ENCODE results near the gene URGCP.

The URGCP gene

GRCh38 chr7:43864126-43864525 lies 42.3 kb downstream of the URGCP start:
- peaks cover 14 to 27% of the 10 kb centered on the region in 2 experiments for H3K36me3 ChIP-seq (ENCODE audit: control insufficient read depth in 1 of 2, insufficient read depth in 2 of 2, low read depth in 1 of 2, low read length in 2 of 2)
- no peak overlapping the region for H3K14ac ChIP-seq (ENCODE audit: low read length in 2 of 2)
- H3K23ac ChIP-seq (ENCODE audit: low read length in 2 of 2), result no peak overlapping the region

GRCh38 chr7:43856996-43857395 lies 49.4 kb downstream of the URGCP start:
- H4K91ac ChIP-seq (ENCODE audit: low read length), result no peak overlapping the region
- H3K4ac ChIP-seq (ENCODE audit: low read depth in 1 of 2, low read length in 2 of 2), result no peak overlapping the region
- no peak overlapping the region for H3K27ac ChIP-seq (ENCODE audit: low read length, poor library complexity, severe bottlenecking)
- no peak overlapping the region for H2BK15ac ChIP-seq (ENCODE audit: low read depth, poor library complexity, severe bottlenecking)
- H2AFZ ChIP-seq (ENCODE audit: low read depth, low read length), result no peak overlapping the region
- no peak overlapping the region for H2BK12ac ChIP-seq (ENCODE audit: low read length in 2 of 2)
- H2BK5ac ChIP-seq (ENCODE audit: low read depth, low read length, poor library complexity, severe bottlenecking), result no peak overlapping the region
- no peaks in the 10 kb centered on the region for H3K79me1 ChIP-seq (replicated peaks; ENCODE audit: low read length, poor library complexity, severe bottlenecking)
- no peak overlapping the region for H3K9ac ChIP-seq (ENCODE audit: low read length)
- no peak overlapping the region for H2AK5ac ChIP-seq (ENCODE audit: low read length, severe bottlenecking)
- no peaks in the 10 kb centered on the region for H3K27me3 ChIP-seq (ENCODE audit: control insufficient read depth in 1 of 2, insufficient read depth in 1 of 2, low read length in 2 of 2)
- H4K8ac ChIP-seq (ENCODE audit: low read length), result no peak overlapping the region
- no peaks in the 10 kb centered on the region for H3K9me3 ChIP-seq (ENCODE audit: control insufficient read depth, low read length)
- H3K4me2 ChIP-seq (ENCODE audit: low read length, poor library complexity, severe bottlenecking), result no peak overlapping the region
- H3K36me3 ChIP-seq (ENCODE audit: control insufficient read depth in 1 of 2, insufficient read depth in 2 of 2, low read depth in 1 of 2, low read length in 2 of 2), result no peaks in the 10 kb centered on the region
- no peak overlapping the region for H3K18ac ChIP-seq (ENCODE audit: low read depth in 1 of 2, low read length in 2 of 2)
- H2BK120ac ChIP-seq (ENCODE audit: low read depth, low read length), result no peak overlapping the region
- H3K23ac ChIP-seq (ENCODE audit: low read length in 2 of 2), result no peak overlapping the region
- no peaks in the 10 kb centered on the region for H3K4me1 ChIP-seq (ENCODE audit: control insufficient read depth, insufficient read depth, low read depth, low read length)
- no peak for DNase-seq
- no peak overlapping the region for H3K14ac ChIP-seq (ENCODE audit: low read length in 2 of 2)
- 100% methylated on average over 1 of the region's 1 CpG for WGBS
- no peak overlapping the region for H3K4me3 ChIP-seq (ENCODE audit: insufficient read depth in 1 of 2, low read depth in 1 of 2, low read length in 2 of 2)

More at GRCh38 chr7:43864126-43864525, 42.3 kb downstream of the URGCP start:
- Histone ChIP-seq H3K9me3 (ENCODE audit: control insufficient read depth, low read length) (no peaks in the 10 kb centered on the region), H3K27me3 (ENCODE audit: control insufficient read depth in 1 of 2, insufficient read depth in 1 of 2, low read length in 2 of 2) (no peaks in the 10 kb centered on the region), H3K4me3 (ENCODE audit: insufficient read depth in 1 of 2, low read depth in 1 of 2, low read length in 2 of 2) (no peak overlapping the region), H4K91ac (ENCODE audit: low read length) (no peak overlapping the region), H3K4me1 (ENCODE audit: control insufficient read depth, insufficient read depth, low read depth, low read length) (peaks cover 1% of the 10 kb centered on the region), H4K8ac (ENCODE audit: low read length) (no peak overlapping the region), H2BK15ac (ENCODE audit: low read depth, poor library complexity, severe bottlenecking) (no peak overlapping the region), H3K4me2 (ENCODE audit: low read length, poor library complexity, severe bottlenecking) (no peak overlapping the region), H2BK12ac (ENCODE audit: low read length in 2 of 2) (no peak overlapping the region), H2BK120ac (ENCODE audit: low read depth, low read length) (no peak overlapping the region), H2AK5ac (ENCODE audit: low read length, severe bottlenecking) (no peak overlapping the region), H2AFZ (ENCODE audit: low read depth, low read length) (no peak overlapping the region), H3K18ac (ENCODE audit: low read depth in 1 of 2, low read length in 2 of 2) (no peak overlapping the region), H3K4ac (ENCODE audit: low read depth in 1 of 2, low read length in 2 of 2) (no peak overlapping the region), H3K27ac (ENCODE audit: low read length, poor library complexity, severe bottlenecking) (no peak overlapping the region), H2BK5ac (ENCODE audit: low read depth, low read length, poor library complexity, severe bottlenecking) (no peak overlapping the region), H3K9ac (ENCODE audit: low read length) (no peak overlapping the region), H3K79me1 (replicated peaks; ENCODE audit: low read length, poor library complexity, severe bottlenecking) (peaks cover 3% of the 10 kb centered on the region)
- WGBS, result 75% methylated on average over 7 of the region's 8 CpGs
- DNase-seq, result no peak

- Histone ChIP-seq H3K18ac (ENCODE audit: low read depth in 1 of 2, low read length in 2 of 2) (no peak overlapping the region), H2BK120ac (ENCODE audit: low read depth, low read length) (no peak overlapping the region), H3K4ac (ENCODE audit: low read depth in 1 of 2, low read length in 2 of 2) (no peak overlapping the region), H3K36me3 (ENCODE audit: control insufficient read depth in 1 of 2, insufficient read depth in 2 of 2, low read depth in 1 of 2, low read length in 2 of 2) (no peaks in the 10 kb centered on the region), H3K4me2 (ENCODE audit: low read length, poor library complexity, severe bottlenecking) (no peak overlapping the region), H2BK12ac (ENCODE audit: low read length in 2 of 2) (no peak overlapping the region), H2BK15ac (ENCODE audit: low read depth, poor library complexity, severe bottlenecking) (no peak overlapping the region), H3K27ac (ENCODE audit: low read length, poor library complexity, severe bottlenecking) (no peak overlapping the region), H4K8ac (ENCODE audit: low read length) (no peak overlapping the region), H4K91ac (ENCODE audit: low read length) (no peak overlapping the region), H2AFZ (ENCODE audit: low read depth, low read length) (no peak overlapping the region), H2AK5ac (ENCODE audit: low read length, severe bottlenecking) (no peak overlapping the region), H3K79me1 (replicated peaks; ENCODE audit: low read length, poor library complexity, severe bottlenecking) (no peaks in the 10 kb centered on the region), H3K9me3 (ENCODE audit: control insufficient read depth, low read length) (no peaks in the 10 kb centered on the region), H3K4me3 (ENCODE audit: insufficient read depth in 1 of 2, low read depth in 1 of 2, low read length in 2 of 2) (no peak overlapping the region), H3K4me1 (ENCODE audit: control insufficient read depth, insufficient read depth, low read depth, low read length) (no peaks in the 10 kb centered on the region), H3K9ac (ENCODE audit: low read length) (no peak overlapping the region), H2BK5ac (ENCODE audit: low read depth, low read length, poor library complexity, severe bottlenecking) (no peak overlapping the region), H3K27me3 (ENCODE audit: control insufficient read depth in 1 of 2, insufficient read depth in 1 of 2, low read length in 2 of 2) (no peaks in the 10 kb centered on the region), H3K23ac (ENCODE audit: low read length in 2 of 2) (no peak overlapping the region), H3K14ac (ENCODE audit: low read length in 2 of 2) (peak overlapping the region in 1 of 2 experiments; percentile 41)
- 75% methylated on average over 4 of the region's 4 CpGs for WGBS
- DNase-seq, result no peak
Measured at GRCh38 chr7:43856316-43856715, 50.1 kb downstream of the URGCP start.

- H3K23ac ChIP-seq (ENCODE audit: low read length in 2 of 2), result no peak overlapping the region
- no peak overlapping the region for H2BK12ac ChIP-seq (ENCODE audit: low read length in 2 of 2)
- H2AFZ ChIP-seq (ENCODE audit: low read depth, low read length), result no peak overlapping the region
- no peaks in the 10 kb centered on the region for H3K36me3 ChIP-seq (ENCODE audit: control insufficient read depth in 1 of 2, insufficient read depth in 2 of 2, low read depth in 1 of 2, low read length in 2 of 2)
- no peaks in the 10 kb centered on the region for H3K4me1 ChIP-seq (ENCODE audit: control insufficient read depth, insufficient read depth, low read depth, low read length)
- no peaks in the 10 kb centered on the region for H3K27me3 ChIP-seq (ENCODE audit: control insufficient read depth in 1 of 2, insufficient read depth in 1 of 2, low read length in 2 of 2)
- H2BK5ac ChIP-seq (ENCODE audit: low read depth, low read length, poor library complexity, severe bottlenecking), result no peak overlapping the region
- no peaks in the 10 kb centered on the region for H3K79me1 ChIP-seq (replicated peaks; ENCODE audit: low read length, poor library complexity, severe bottlenecking)
- no peak overlapping the region for H3K27ac ChIP-seq (ENCODE audit: low read length, poor library complexity, severe bottlenecking)
- H2BK120ac ChIP-seq (ENCODE audit: low read depth, low read length), result no peak overlapping the region
- no peak overlapping the region for H3K4me2 ChIP-seq (ENCODE audit: low read length, poor library complexity, severe bottlenecking)
- no peak for DNase-seq
- no peak overlapping the region for H3K14ac ChIP-seq (ENCODE audit: low read length in 2 of 2)
- H2AK5ac ChIP-seq (ENCODE audit: low read length, severe bottlenecking), result no peak overlapping the region
- no peak overlapping the region for H3K9ac ChIP-seq (ENCODE audit: low read length)
- no peak overlapping the region for H2BK15ac ChIP-seq (ENCODE audit: low read depth, poor library complexity, severe bottlenecking)
- no peak overlapping the region for H4K8ac ChIP-seq (ENCODE audit: low read length)
- no peak overlapping the region for H3K4me3 ChIP-seq (ENCODE audit: insufficient read depth in 1 of 2, low read depth in 1 of 2, low read length in 2 of 2)
- no peaks in the 10 kb centered on the region for H3K9me3 ChIP-seq (ENCODE audit: control insufficient read depth, low read length)
- H3K4ac ChIP-seq (ENCODE audit: low read depth in 1 of 2, low read length in 2 of 2), result no peak overlapping the region
- no peak overlapping the region for H4K91ac ChIP-seq (ENCODE audit: low read length)
- H3K18ac ChIP-seq (ENCODE audit: low read depth in 1 of 2, low read length in 2 of 2), result no peak overlapping the region
Measured at GRCh38 chr7:43855176-43855575, 51.2 kb downstream of the URGCP start.

Measured in mesenchymal stem cell (in vitro differentiated cells and primary cell).